Lower leg skin (tissue), 4 donors: Measurements from ENCODE around the gene UHRF1. TPM values are rescaled to one million over a fixed set of nuclear protein-coding genes. Genes with fewer than 3 reads are reported as not detected.
"Not testable (repeated sequence)": the region's sequence is repeated elsewhere in the genome, so short reads cannot be mapped to it uniquely, and the experiment has no call there.

ENCODE experiments used
- DNase-seq, 2 donors: peaks; one replicate each; pipeline ENCODE4 v3.0.0-alpha.2; 2019; ENCODE audit warnings: low spot score in 2 of 2
- H3K4me3 ChIP-seq: fragments of 200-600 bp; sonication (generic); 2 replicates; pipeline ENCODE4 v1.5.1; 2017; ENCODE audit warnings: mild to moderate bottlenecking, low read depth; ENCODE audit not compliant: poor library complexity, severe bottlenecking
- CTCF ChIP-seq, 3 donors: fragments of 450-650 bp; IDR thresholded peaks; one replicate each; pipeline ENCODE4 v1.5.1; 2016; ENCODE audit warnings: antibody characterized with exemption in 3 of 3, mild to moderate bottlenecking in 3 of 3, moderate library complexity in 2 of 3
- POLR2A ChIP-seq, 2 donors: fragments of 450-650 bp; IDR thresholded peaks; one replicate each; pipeline ENCODE4 v1.6.1; 2016 to 2017; ENCODE audit warnings: antibody characterized with exemption in 2 of 2, mild to moderate bottlenecking in 1 of 2, moderate library complexity in 1 of 2
- WGBS, 2 donors: methylation state at CpG; one replicate each; pipeline ENCODE4 v1.1.5; 2018; 5-methylcytosine and 5-hydroxymethylcytosine counted together
- intact Hi-C: fragments of 100-400 bp; cut with DNase I; formaldehyde crosslinking; loops from one replicate; pipeline ENCODE4 v1.15.0; 2023; ENCODE audit warnings: low total_unique reads
- total RNA-seq, 4 donors: library from RNA; depleted of rRNA; stranded (reverse); fragments of >200 nt; gene quantifications; one replicate each; pipeline ENCODE4 v1.1.0, GENCODE V29; 2016

The UHRF1 gene
- total RNA-seq, 4 donors from 2014 or later: 0.53 to 2.4 (median 1.1) TPM

- intact Hi-C loops: loop anchor here (5.0 kb wide), 1 partner anchor 1469 kb away; no protein-coding TSS in a partner anchor
- no peak for DNase-seq
- no peak overlapping the region for H3K4me3 ChIP-seq
- TF ChIP-seq CTCF (IDR thresholded peaks at IDR 0.05): no peak
- no peak for TF ChIP-seq POLR2A (IDR thresholded peaks at IDR 0.05)
- 43 to 52% methylated on average over 12 to 22 of the region's 23 CpGs for WGBS, 2 donors
Observed at GRCh38 chr19:4878491-4878968, 30.8 kb upstream of the UHRF1 start.

- DNase-seq: no peak
- intact Hi-C loops: loop anchor here (5.0 kb wide), 1 partner anchor 1468 kb away; no protein-coding TSS in a partner anchor
- TF ChIP-seq CTCF (IDR thresholded peaks at IDR 0.05): no peak
- no peak for TF ChIP-seq POLR2A (IDR thresholded peaks at IDR 0.05)
- no peak overlapping the region for H3K4me3 ChIP-seq
- 90 to 98% methylated on average over 11 of the region's 11 CpGs for WGBS, 2 donors
Observed at GRCh38 chr19:4879041-4879440, 30.3 kb upstream of the UHRF1 start.

GRCh38 chr19:4882874-4883273 is 26.4 kb upstream of the UHRF1 start:
- 71 to 72% methylated on average over 6 of the region's 6 CpGs for WGBS, 2 donors

GRCh38 chr19:4884993-4885392 is 24.3 kb upstream of the UHRF1 start:
- intact Hi-C loops, H3K4me3 ChIP-seq, DNase-seq: not testable (repeated sequence)
- WGBS, 2 donors: 77 to 84% methylated on average over 6 of the region's 6 CpGs

More at GRCh38 chr19:4882874-4883273, 26.4 kb upstream of the UHRF1 start:
- H3K4me3 ChIP-seq, DNase-seq, intact Hi-C loops: not testable (repeated sequence)

GRCh38 chr19:4887803-4888202 is 21.5 kb upstream of the UHRF1 start:
- whole genome bisulfite sequencing, 2 donors: 80 to 83% methylated on average over 1 to 3 of the region's 6 CpGs
- H3K4me3 ChIP-seq, DNase-seq, intact Hi-C loops: not testable (repeated sequence)

GRCh38 chr19:4889034-4889815 is 20.1 kb upstream of the UHRF1 start:
- 75 to 80% methylated on average over 14 of the region's 14 CpGs for WGBS, 2 donors
- no peak overlapping the region for H3K4me3 ChIP-seq
- no peak for TF ChIP-seq CTCF (IDR thresholded peaks at IDR 0.05)
- no peak for DNase-seq
- intact Hi-C loops: no loop called here

- intact Hi-C loops: no loop called here
- TF ChIP-seq POLR2A (IDR thresholded peaks at IDR 0.05) (no peak), CTCF (IDR thresholded peaks at IDR 0.05) (no peak)
- 92 to 93% methylated on average over 21 to 22 of the region's 22 CpGs for WGBS, 2 donors
- H3K4me3 ChIP-seq: no peak overlapping the region
- DNase-seq: no peak
Observed at GRCh38 chr19:4891066-4891465, 18.2 kb upstream of the UHRF1 start.

GRCh38 chr19:4892962-4893361 is 16.3 kb upstream of the UHRF1 start:
- intact Hi-C loops, H3K4me3 ChIP-seq, DNase-seq: not testable (repeated sequence)
- WGBS, 2 donors: 88 to 89% methylated on average over 11 of the region's 11 CpGs
